ENCODE results near the gene SP2.
A peak's percentile ranks its signal among the peaks of the same experiment; 100 is the strongest.

The SP2 gene

DNA sequence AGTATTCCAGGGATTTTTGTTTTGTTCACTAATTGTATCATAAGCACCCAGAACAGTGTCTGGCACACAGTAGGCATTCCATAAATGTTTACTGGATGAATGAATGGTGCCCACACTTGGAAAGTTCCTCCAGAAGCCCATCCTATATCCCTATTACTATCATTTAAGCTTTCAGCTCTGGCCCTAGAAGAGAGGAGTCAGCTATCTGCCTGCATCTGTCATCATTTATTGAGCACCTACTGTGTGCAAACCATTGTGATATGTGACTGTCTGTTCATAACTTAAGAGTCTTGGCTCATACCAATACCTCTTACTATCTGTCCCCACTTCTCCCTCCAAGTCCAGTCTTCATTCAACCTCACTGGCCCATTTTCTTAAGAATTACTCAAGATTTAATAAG lies 25.0 kb upstream of the SP2 start:
- Histone ChIP-seq H3K4me3 (ENCODE audit: low read length) (peak overlapping the region; percentile 19; the same call in 1 of the 2 replicates), H3K27ac (ENCODE audit: low read length) (peak overlapping the region; percentile 98), H3K4me2 (ENCODE audit: low read length) (peak overlapping the region; percentile 88), H3K9ac (ENCODE audit: low read length) (peak overlapping the region; percentile 93; the same call in 1 of the 2 replicates), H2AFZ (ENCODE audit: low read depth, low read length) (no peak overlapping the region), H3K9me3 (ENCODE audit: insufficient read depth, low read length) (no peaks in the 10 kb centered on the region), H3K4me1 (ENCODE audit: low read length) (peaks cover 86% of the 10 kb centered on the region), H3K79me2 (ENCODE audit: low read length) (no peaks in the 10 kb centered on the region), H3K27me3 (ENCODE audit: low read depth, low read length) (no peaks in the 10 kb centered on the region), H3K36me3 (replicated peaks; ENCODE audit: low read depth, low read length) (no peaks in the 10 kb centered on the region), H4K20me1 (ENCODE audit: insufficient read depth, low read length) (no peaks in the 10 kb centered on the region)
- TF ChIP-seq EZH2phosphoT487 (IDR thresholded peaks at IDR 0.05; ENCODE audit: low read depth) = no peak
- TF ChIP-seq, protein P1, sequence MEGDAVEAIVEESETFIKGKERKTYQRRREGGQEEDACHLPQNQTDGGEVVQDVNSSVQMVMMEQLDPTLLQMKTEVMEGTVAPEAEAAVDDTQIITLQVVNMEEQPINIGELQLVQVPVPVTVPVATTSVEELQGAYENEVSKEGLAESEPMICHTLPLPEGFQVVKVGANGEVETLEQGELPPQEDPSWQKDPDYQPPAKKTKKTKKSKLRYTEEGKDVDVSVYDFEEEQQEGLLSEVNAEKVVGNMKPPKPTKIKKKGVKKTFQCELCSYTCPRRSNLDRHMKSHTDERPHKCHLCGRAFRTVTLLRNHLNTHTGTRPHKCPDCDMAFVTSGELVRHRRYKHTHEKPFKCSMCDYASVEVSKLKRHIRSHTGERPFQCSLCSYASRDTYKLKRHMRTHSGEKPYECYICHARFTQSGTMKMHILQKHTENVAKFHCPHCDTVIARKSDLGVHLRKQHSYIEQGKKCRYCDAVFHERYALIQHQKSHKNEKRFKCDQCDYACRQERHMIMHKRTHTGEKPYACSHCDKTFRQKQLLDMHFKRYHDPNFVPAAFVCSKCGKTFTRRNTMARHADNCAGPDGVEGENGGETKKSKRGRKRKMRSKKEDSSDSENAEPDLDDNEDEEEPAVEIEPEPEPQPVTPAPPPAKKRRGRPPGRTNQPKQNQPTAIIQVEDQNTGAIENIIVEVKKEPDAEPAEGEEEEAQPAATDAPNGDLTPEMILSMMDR (IDR thresholded peaks at IDR 0.05; ENCODE audit: low read depth, low read length) = no peak

DNA sequence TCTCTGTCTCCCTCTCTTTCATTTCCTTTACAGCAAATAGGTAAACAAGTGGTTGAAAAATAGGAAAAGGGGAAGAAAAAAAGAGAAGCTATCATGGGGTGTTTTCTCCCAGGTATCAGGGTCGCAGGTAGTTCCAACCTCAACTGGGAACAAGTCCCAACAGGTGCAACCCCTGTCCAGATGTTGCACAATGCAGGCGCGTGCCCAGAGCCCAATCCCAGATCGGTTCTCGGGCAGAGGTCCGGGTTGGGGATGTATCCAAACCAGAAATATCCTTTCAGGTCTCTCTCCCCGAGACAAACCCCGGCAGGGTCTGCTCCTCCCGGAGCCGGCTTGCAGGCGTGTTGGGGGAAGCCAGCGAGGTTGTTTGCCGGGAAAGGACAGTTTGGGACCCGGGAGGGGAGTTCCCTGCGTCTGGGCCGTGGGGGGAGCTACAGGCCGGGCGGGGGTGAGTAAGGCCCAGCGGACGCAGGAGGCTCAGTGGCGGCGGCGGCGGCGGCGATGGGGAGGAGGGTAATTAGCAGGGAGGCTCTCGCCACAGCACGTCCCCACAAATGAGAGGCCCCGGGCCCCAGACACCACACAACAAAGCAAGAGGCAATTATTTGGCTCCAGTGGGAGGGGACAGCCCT lies 23.9 kb upstream of the SP2 start:
- Histone ChIP-seq H3K27ac (ENCODE audit: low read length) (peak overlapping the region; percentile 98), H3K27me3 (ENCODE audit: low read depth, low read length) (no peaks in the 10 kb centered on the region), H4K20me1 (ENCODE audit: insufficient read depth, low read length) (no peaks in the 10 kb centered on the region), H3K4me1 (ENCODE audit: low read length) (peaks cover 89% of the 10 kb centered on the region), H3K9ac (ENCODE audit: low read length) (peak overlapping the region; percentile 93), H3K4me3 (ENCODE audit: low read length) (peak overlapping the region; percentile 74), H3K9me3 (ENCODE audit: insufficient read depth, low read length) (no peaks in the 10 kb centered on the region), H3K79me2 (ENCODE audit: low read length) (no peaks in the 10 kb centered on the region), H3K36me3 (replicated peaks; ENCODE audit: low read depth, low read length) (no peaks in the 10 kb centered on the region), H3K4me2 (ENCODE audit: low read length) (peak overlapping the region; percentile 88), H2AFZ (ENCODE audit: low read depth, low read length) (no peak overlapping the region)
- no peak for TF ChIP-seq EZH2phosphoT487 (IDR thresholded peaks at IDR 0.05; ENCODE audit: low read depth)
- TF ChIP-seq, protein P1 (IDR thresholded peaks at IDR 0.05; ENCODE audit: low read depth, low read length) = no peak

GRCh38 chr17:47872651-47873161 lies 23.3 kb upstream of the SP2 start:
- H3K4me2 ChIP-seq (ENCODE audit: low read length) = peak overlapping the region; percentile 88
- peak overlapping the region; percentile 74 for H3K4me3 ChIP-seq (ENCODE audit: low read length)

More at GRCh38 chr17:47872651-47873161, 23.3 kb upstream of the SP2 start:
- Histone ChIP-seq H3K4me1 (ENCODE audit: low read length) (peaks cover 91% of the 10 kb centered on the region), H2AFZ (ENCODE audit: low read depth, low read length) (no peak overlapping the region), H4K20me1 (ENCODE audit: insufficient read depth, low read length) (no peaks in the 10 kb centered on the region), H3K9ac (ENCODE audit: low read length) (peak overlapping the region; percentile 93), H3K36me3 (replicated peaks; ENCODE audit: low read depth, low read length) (no peaks in the 10 kb centered on the region), H3K27me3 (ENCODE audit: low read depth, low read length) (no peaks in the 10 kb centered on the region), H3K9me3 (ENCODE audit: insufficient read depth, low read length) (no peaks in the 10 kb centered on the region), H3K27ac (ENCODE audit: low read length) (peak overlapping the region; percentile 98), H3K79me2 (ENCODE audit: low read length) (no peaks in the 10 kb centered on the region)
- TF ChIP-seq, protein P1 (IDR thresholded peaks at IDR 0.05; ENCODE audit: low read depth, low read length) = no peak
- TF ChIP-seq EZH2phosphoT487 (IDR thresholded peaks at IDR 0.05; ENCODE audit: low read depth) = no peak

Measured in OCI-LY3 (cell line).